22Rv1 (cell line): ENCODE measurements around the gene UBL4B.

Source experiments
- H3K27ac ChIP-seq: fragments of 450-650 bp; 2 replicates; pipeline ENCODE4 v1.5.1; 2017
- ZFX ChIP-seq: fragments of 450-650 bp; IDR thresholded peaks from 2 replicates; pipeline ENCODE4 v1.6.1; 2017; ENCODE audit warnings: antibody characterized with exemption, borderline replicate concordance
- TF ChIP-seq, protein P1 (sequence below): fragments of 450-650 bp; IDR thresholded peaks from 2 replicates; pipeline ENCODE4 v1.5.1; 2017; ENCODE audit warnings: mild to moderate bottlenecking

Gene UBL4B

DNA sequence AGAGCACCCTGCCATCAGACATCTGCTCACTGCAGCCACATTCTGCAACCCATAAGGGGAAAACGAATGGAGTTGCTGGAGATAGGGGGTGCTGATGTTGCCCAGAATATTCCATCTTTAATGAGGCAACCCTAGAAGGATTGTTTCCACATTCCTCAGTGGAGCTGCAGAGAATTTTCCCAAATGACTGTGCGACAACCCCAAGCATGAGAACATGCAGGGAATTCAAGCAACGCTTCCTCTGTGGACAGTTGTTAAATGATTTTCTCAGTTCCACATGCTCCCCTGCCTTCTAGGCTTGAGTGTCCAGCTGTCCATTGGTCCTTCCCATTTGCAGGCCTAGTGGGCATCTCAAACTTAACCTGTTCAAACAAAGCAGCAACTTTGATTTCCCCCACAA, 20.5 kb upstream of the UBL4B start:
- TF ChIP-seq ZFX, result no peak
- TF ChIP-seq, protein P1, sequence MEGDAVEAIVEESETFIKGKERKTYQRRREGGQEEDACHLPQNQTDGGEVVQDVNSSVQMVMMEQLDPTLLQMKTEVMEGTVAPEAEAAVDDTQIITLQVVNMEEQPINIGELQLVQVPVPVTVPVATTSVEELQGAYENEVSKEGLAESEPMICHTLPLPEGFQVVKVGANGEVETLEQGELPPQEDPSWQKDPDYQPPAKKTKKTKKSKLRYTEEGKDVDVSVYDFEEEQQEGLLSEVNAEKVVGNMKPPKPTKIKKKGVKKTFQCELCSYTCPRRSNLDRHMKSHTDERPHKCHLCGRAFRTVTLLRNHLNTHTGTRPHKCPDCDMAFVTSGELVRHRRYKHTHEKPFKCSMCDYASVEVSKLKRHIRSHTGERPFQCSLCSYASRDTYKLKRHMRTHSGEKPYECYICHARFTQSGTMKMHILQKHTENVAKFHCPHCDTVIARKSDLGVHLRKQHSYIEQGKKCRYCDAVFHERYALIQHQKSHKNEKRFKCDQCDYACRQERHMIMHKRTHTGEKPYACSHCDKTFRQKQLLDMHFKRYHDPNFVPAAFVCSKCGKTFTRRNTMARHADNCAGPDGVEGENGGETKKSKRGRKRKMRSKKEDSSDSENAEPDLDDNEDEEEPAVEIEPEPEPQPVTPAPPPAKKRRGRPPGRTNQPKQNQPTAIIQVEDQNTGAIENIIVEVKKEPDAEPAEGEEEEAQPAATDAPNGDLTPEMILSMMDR, result no peak
- H3K27ac ChIP-seq, result no peak overlapping the region

DNA sequence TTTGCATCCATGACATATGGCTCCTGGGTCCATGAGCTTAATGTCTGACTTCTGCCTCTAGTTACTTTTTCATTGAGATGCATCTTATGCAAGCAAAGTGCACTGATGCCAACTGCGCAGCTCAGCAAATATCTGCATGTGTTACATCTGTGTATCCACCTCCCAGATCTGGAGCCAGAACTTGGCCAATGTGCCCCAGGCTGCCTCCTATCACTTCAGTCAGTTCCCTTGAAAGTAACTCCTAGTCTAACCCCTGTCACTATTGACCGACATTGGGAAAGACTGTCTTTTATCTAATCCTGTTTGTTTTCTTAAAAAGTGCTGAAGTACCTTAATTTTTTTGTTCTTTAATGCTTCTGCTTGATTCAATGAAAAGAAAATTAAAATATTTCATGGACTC, 19.3 kb upstream of the UBL4B start:
- TF ChIP-seq, protein P1, result no peak
- no peak for TF ChIP-seq ZFX
- H3K27ac ChIP-seq, result no peak overlapping the region

DNA sequence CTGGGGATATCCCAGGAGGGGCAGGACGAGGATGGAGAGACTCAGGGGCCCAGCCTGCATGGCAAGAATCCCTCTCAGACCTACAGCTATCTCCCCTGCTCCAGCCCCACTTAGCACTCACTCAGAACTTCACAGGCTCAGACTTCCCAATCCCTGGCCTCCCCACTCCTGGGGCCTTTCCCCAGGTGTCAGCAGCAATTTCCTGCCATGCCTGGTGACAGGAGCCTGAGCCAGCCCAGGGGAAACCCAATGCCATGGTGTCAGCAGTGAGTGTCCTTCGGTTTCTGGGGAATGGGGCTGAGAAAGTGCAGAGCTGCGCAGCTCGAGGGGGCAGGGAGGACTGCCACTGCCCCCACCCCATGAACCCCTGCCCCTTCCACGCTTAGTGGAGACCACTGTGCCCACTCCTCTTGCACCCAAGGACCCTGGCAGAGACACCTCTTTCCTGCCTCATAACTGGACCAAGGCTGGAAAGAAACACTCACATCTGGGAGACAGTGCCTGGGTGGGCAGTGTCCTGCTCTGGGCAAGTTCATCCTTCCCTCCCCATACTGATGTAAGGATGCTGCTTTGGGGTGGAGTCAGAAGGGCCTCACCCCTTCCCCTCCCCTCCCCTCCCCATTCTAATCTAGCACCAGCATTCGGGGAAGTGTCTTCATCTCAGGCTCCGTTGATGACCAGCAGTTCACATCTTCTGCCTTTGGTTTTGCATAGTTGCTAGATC, 17.1 kb upstream of the UBL4B start:
- no peak overlapping the region for H3K27ac ChIP-seq

DNA sequence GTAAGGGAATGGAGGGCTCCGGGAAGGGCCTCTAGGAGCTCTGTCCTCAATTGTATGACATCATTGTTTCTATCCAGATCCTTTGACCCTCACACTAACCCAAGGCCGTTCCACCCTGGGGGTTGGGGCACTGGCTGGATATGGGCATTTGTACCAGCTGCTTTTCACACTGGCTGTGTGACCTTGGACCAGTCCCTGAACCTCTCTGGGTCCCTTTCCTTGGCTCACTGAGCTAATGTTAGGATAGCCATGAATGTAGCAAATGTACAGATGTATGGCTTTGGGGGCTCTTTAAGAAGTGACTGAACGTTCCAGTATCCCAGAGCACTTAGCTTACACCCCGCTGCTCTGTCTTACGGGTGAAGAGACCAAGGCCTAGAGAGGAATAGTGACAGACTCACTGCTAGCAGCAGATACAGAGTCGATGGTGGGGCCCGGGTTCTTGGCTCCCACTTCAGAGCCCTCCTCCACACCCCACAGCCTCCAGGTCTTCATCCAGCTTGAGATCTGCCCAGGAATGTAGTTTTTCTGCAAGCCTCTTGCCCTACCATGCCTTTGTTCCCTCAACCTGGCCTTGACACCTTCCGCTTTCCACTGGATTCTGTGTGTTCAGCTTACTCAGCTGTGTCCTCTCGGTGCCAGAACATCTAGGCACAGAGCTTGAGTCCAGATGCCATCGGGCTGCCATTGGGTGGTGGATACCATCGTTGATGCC, 14.6 kb upstream of the UBL4B start:
- H3K27ac ChIP-seq, result no peak overlapping the region
- no peak for TF ChIP-seq ZFX
- TF ChIP-seq, protein P1, result no peak

More for the DNA sequence above, 17.1 kb upstream of the UBL4B start:
- TF ChIP-seq, protein P1, result no peak
- no peak for TF ChIP-seq ZFX

DNA sequence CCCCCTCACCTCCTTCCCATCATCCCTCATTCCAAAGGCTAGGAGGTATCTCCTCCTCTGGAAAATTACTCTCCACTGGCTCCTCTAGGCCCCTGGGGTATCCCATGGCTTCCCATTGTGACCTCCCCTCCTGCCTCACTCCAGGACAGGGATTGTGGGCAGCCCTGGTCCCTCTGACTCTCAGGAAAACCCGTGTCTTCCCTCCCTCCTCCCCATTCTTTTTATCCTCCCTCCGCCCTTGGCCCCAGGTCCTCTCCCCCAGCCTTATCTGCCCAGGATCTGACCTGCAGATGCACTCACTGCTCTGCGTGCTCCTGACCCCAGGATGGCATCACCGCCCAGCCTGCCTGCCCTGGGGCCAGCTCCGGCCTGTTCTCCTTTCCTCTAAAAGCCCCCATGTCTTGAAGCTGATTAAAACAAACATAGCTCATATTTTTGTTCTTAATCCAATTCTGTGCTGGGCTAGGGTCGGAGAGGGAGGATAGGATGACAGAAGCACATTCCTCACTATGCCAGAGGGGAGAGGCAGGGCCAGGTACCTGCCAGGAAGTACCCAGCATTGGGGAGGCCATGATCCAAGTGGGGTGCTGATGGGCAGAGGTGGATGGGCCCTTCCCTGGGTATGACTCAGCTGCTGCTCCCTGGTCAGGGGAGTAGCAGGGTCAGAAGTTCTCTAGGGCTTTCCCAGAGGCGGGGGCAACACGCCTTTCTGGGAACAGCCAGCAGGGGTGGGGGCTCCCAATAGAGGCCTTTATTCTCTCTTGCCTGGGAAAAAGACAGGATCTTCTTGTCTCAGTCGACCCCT, 13.8 kb upstream of the UBL4B start:
- H3K27ac ChIP-seq, result no peak overlapping the region
- TF ChIP-seq, protein P1, result no peak
- TF ChIP-seq ZFX, result no peak

DNA sequence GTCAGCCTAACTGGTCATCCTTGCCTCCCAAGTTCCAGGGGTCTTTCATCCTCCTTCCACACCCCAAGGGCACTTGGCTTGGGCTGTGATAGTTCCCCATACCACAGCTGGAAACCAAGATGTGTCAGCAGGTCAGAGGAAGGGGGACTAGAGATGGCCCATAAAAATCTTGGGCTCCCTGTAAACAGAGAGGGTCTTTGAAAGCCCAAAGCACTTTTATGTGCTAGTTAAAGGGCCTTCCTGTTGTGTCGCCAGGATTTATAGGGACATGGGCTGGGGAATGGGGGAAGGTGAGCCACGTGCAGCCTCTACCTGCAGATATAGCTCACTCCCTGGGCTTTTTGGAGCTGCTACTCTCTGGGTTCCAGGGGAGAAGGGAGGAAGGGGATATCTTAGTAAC, 11.9 kb upstream of the UBL4B start:
- no peak overlapping the region for H3K27ac ChIP-seq
- TF ChIP-seq, protein P1, result no peak
- no peak for TF ChIP-seq ZFX
